Measurements from ENCODE around the gene B4GALNT4. TPM values are rescaled to one million over a fixed set of nuclear protein-coding genes. Genes with fewer than 3 reads are reported as not detected.
"Not testable (repeated sequence)": the region's sequence is repeated elsewhere in the genome, so short reads cannot be mapped to it uniquely, and the experiment has no call there.

Gene B4GALNT4
- total and polyA plus RNA-seq, 2 of the 4 experiments (the other 2 are of a cell fraction) = 5.2 to 38.6 TPM

GRCh38 chr11:328012-328411, 41.3 kb upstream of the B4GALNT4 start:
- Histone ChIP-seq H3K79me1 (ENCODE audit: low read depth in 1 of 2, low read length in 2 of 2) (no peaks in the 10 kb centered on the region), H2AK5ac (ENCODE audit: low read depth, low read length) (no peak overlapping the region), H3K9me3 (ENCODE audit: control insufficient read depth, insufficient read depth, low read length) (no peaks in the 10 kb centered on the region), H3K14ac (replicated peaks; ENCODE audit: low read depth, low read length) (no peak overlapping the region), H4K5ac (ENCODE audit: low read depth, low read length) (no peak overlapping the region), H3K9me1 (ENCODE audit: insufficient read depth, low read length) (no peaks in the 10 kb centered on the region), H2BK20ac (ENCODE audit: low read depth, low read length) (no peak overlapping the region), H3K9ac (ENCODE audit: low read depth, low read length) (no peak overlapping the region), H3K18ac (ENCODE audit: low read depth, low read length) (no peak overlapping the region), H3K4me2 (ENCODE audit: low read depth, low read length) (no peak overlapping the region), H4K20me1 (ENCODE audit: insufficient read depth, low read length) (no peaks in the 10 kb centered on the region), H3K4ac (ENCODE audit: low read depth, low read length) (no peak overlapping the region), H3K56ac (ENCODE audit: extremely low read depth, insufficient read depth, low read length) (no peak overlapping the region), H3K27ac (ENCODE audit: insufficient read depth, low read length) (no peak overlapping the region), H2AFZ (replicated peaks; ENCODE audit: low read length, poor library complexity) (no peak overlapping the region), H4K8ac (ENCODE audit: low read depth in 2 of 2, low read length in 2 of 2) (no peak overlapping the region), H2AK9ac (replicated peaks; ENCODE audit: low read depth, low read length, poor library complexity) (no peak overlapping the region), H2BK15ac (ENCODE audit: low read depth, low read length) (no peak overlapping the region), H2BK5ac (ENCODE audit: low read depth, low read length, poor library complexity, severe bottlenecking) (no peak overlapping the region), H3K27me3 (ENCODE audit: control insufficient read depth, insufficient read depth, low read length) (no peaks in the 10 kb centered on the region), H4K91ac (ENCODE audit: insufficient read depth, low read depth, low read length) (no peak overlapping the region), H3K4me1 (ENCODE audit: control insufficient read depth, insufficient read depth, low read length) (peaks cover 13% of the 10 kb centered on the region), H3K36me3 (ENCODE audit: control insufficient read depth, insufficient read depth, low read length) (no peaks in the 10 kb centered on the region), H2BK120ac (ENCODE audit: low read depth, low read length) (no peak overlapping the region), H3K23ac (ENCODE audit: low read depth, low read length) (no peak overlapping the region), H3K4me3 (ENCODE audit: insufficient read depth, low read depth, low read length) (no peak overlapping the region)
- no peak for TF ChIP-seq RCOR1 (IDR thresholded peaks at IDR 0.05; ENCODE audit: insufficient replicate concordance, low read length)
- intact Hi-C loops (cut with micrococcal nuclease) (no loop called here), in situ Hi-C loops (cut with MboI; ENCODE audit: low sequenced_read_pairs) (no loop called here), dilution Hi-C loops (cut with HindIII; ENCODE audit: low sequenced_read_pairs, unreplicated experiment) (no loop called here)
- WGBS, 2 experiments (ENCODE audit: extremely low coverage in 2 of 2, insufficient read length in 1 of 2) = 91% methylated on average over 6 of the region's 13 CpGs; no CpG with 5 or more reads in 1 of the 2 experiments
- DNase-seq (no peak), ATAC-seq (ENCODE audit: low read depth) (no peak)
- CTCF ChIA-PET = no interaction called here
- POLR2A ChIA-PET (ENCODE audit: unreplicated experiment) = no interaction called here
- BruUV-seq (replicated peaks) = no TSS peak

DNA sequence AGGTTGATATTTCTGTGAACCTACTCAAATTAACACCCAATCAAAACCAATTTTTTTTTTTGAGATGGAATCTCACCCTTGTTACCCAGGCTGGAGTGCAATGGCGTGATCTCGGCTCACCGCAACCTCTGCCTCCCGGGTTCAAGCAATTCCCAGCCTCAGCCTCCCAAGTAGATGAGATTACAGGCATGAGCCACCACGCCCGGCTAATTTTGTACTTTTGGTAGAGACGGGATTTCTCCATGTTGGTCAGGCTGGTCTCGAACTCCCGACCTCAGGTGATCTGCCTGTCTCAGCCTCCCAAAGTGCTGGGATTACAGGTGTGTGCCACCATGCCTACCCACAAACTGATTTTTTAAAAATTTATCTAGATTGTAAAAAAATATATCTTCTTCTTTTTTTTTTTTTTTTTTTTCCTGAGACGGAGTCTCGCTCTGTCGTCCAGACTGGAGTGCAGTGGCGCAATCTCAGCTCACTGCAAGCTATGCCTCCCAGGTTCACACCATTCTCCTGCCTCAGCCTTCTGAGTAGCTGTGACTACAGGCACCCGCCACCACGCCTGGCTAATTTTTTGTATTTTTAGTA, 40.7 kb upstream of the B4GALNT4 start:
- WGBS, 2 experiments (ENCODE audit: extremely low coverage in 2 of 2, insufficient read length in 1 of 2) = no CpG with 5 or more reads among the region's 15 CpGs
- H4K91ac ChIP-seq (ENCODE audit: insufficient read depth, low read depth, low read length); in situ Hi-C loops (cut with MboI; ENCODE audit: low sequenced_read_pairs); H4K5ac ChIP-seq (ENCODE audit: low read depth, low read length); H3K14ac ChIP-seq (replicated peaks; ENCODE audit: low read depth, low read length); H2BK20ac ChIP-seq (ENCODE audit: low read depth, low read length); H2BK15ac ChIP-seq (ENCODE audit: low read depth, low read length); H2AFZ ChIP-seq (replicated peaks; ENCODE audit: low read length, poor library complexity); H3K27ac ChIP-seq (ENCODE audit: insufficient read depth, low read length); H3K9ac ChIP-seq (ENCODE audit: low read depth, low read length); BruUV-seq (replicated peaks); H3K56ac ChIP-seq (ENCODE audit: extremely low read depth, insufficient read depth, low read length); H3K36me3 ChIP-seq (ENCODE audit: control insufficient read depth, insufficient read depth, low read length); ATAC-seq (ENCODE audit: low read depth); H2AK5ac ChIP-seq (ENCODE audit: low read depth, low read length); H4K20me1 ChIP-seq (ENCODE audit: insufficient read depth, low read length); H2BK5ac ChIP-seq (ENCODE audit: low read depth, low read length, poor library complexity, severe bottlenecking); intact Hi-C loops (cut with micrococcal nuclease); H3K4ac ChIP-seq (ENCODE audit: low read depth, low read length); DNase-seq; CTCF ChIA-PET; H3K27me3 ChIP-seq (ENCODE audit: control insufficient read depth, insufficient read depth, low read length); H3K18ac ChIP-seq (ENCODE audit: low read depth, low read length); H3K4me2 ChIP-seq (ENCODE audit: low read depth, low read length); H3K23ac ChIP-seq (ENCODE audit: low read depth, low read length); H3K9me1 ChIP-seq (ENCODE audit: insufficient read depth, low read length); H3K9me3 ChIP-seq (ENCODE audit: control insufficient read depth, insufficient read depth, low read length); dilution Hi-C loops (cut with HindIII; ENCODE audit: low sequenced_read_pairs, unreplicated experiment); H3K79me1 ChIP-seq (ENCODE audit: low read depth in 1 of 2, low read length in 2 of 2); H2BK120ac ChIP-seq (ENCODE audit: low read depth, low read length); H4K8ac ChIP-seq (ENCODE audit: low read depth in 2 of 2, low read length in 2 of 2); H2AK9ac ChIP-seq (replicated peaks; ENCODE audit: low read depth, low read length, poor library complexity); H3K4me3 ChIP-seq (ENCODE audit: insufficient read depth, low read depth, low read length); POLR2A ChIA-PET (ENCODE audit: unreplicated experiment): not testable (repeated sequence)
- peaks cover 13% of the 10 kb centered on the region for H3K4me1 ChIP-seq (ENCODE audit: control insufficient read depth, insufficient read depth, low read length)
